ENCODE measurements around the gene EGLN3. TPM values are rescaled to one million over a fixed set of nuclear protein-coding genes. Genes with fewer than 3 reads are reported as not detected.

The EGLN3 gene
- total and polyA plus RNA-seq, 2 of the 13 experiments (the other 11 are each of a cell fraction or from before 2014, with no cell fraction given) = 0.18 to 27.3 TPM

DNA sequence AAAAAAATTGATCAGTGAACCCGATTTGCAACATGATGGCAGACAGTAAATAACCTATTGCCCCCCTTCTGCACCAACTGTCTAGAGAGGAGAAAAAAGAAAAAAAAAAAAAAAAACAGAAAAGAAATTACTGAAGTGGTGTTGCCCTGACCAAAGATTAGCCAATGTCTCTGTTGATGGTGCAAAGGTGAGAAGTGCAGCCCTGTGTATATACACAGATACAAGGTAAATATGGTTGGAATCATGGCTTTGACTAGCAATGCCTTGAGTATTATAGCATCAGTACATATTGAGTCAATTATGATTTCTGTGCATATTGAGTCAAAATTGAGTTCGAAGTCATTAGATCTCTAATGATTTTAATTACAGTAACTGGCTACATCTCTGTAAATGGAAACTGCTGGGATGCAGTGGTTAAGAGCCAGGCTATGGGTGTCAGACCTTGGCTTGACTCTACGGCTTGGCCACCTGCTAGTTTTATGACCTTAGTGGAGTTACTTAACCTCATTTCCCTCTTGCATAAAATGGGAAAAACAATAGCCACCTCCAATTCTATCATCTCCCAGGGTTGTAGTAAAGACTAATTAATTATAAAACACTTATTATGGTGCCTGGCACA lies 51.0 kb downstream of the EGLN3 start (continued):
- TF ChIP-seq, protein P1, sequence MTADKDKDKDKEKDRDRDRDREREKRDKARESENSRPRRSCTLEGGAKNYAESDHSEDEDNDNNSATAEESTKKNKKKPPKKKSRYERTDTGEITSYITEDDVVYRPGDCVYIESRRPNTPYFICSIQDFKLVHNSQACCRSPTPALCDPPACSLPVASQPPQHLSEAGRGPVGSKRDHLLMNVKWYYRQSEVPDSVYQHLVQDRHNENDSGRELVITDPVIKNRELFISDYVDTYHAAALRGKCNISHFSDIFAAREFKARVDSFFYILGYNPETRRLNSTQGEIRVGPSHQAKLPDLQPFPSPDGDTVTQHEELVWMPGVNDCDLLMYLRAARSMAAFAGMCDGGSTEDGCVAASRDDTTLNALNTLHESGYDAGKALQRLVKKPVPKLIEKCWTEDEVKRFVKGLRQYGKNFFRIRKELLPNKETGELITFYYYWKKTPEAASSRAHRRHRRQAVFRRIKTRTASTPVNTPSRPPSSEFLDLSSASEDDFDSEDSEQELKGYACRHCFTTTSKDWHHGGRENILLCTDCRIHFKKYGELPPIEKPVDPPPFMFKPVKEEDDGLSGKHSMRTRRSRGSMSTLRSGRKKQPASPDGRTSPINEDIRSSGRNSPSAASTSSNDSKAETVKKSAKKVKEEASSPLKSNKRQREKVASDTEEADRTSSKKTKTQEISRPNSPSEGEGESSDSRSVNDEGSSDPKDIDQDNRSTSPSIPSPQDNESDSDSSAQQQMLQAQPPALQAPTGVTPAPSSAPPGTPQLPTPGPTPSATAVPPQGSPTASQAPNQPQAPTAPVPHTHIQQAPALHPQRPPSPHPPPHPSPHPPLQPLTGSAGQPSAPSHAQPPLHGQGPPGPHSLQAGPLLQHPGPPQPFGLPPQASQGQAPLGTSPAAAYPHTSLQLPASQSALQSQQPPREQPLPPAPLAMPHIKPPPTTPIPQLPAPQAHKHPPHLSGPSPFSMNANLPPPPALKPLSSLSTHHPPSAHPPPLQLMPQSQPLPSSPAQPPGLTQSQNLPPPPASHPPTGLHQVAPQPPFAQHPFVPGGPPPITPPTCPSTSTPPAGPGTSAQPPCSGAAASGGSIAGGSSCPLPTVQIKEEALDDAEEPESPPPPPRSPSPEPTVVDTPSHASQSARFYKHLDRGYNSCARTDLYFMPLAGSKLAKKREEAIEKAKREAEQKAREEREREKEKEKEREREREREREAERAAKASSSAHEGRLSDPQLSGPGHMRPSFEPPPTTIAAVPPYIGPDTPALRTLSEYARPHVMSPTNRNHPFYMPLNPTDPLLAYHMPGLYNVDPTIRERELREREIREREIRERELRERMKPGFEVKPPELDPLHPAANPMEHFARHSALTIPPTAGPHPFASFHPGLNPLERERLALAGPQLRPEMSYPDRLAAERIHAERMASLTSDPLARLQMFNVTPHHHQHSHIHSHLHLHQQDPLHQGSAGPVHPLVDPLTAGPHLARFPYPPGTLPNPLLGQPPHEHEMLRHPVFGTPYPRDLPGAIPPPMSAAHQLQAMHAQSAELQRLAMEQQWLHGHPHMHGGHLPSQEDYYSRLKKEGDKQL (CRISPR knock-in tag; IDR thresholded peaks at IDR 0.05; ENCODE audit: low read depth) = peak; percentile 87
- peak; percentile 21; the same call in 1 of the 2 replicates for TF ChIP-seq KAT8 (CRISPR knock-in tag; IDR thresholded peaks at IDR 0.05)
- TF ChIP-seq ZNF12 (CRISPR knock-in tag; IDR thresholded peaks at IDR 0.05) = peak; percentile 93
- TF ChIP-seq ZNF816 (CRISPR knock-in tag; IDR thresholded peaks at IDR 0.05; ENCODE audit: borderline replicate concordance) = peak; percentile 38; the same call in 1 of the 2 replicates
- TF ChIP-seq ZNF264 (CRISPR knock-in tag; IDR thresholded peaks at IDR 0.05) = peak; percentile 90
- no peak for TF ChIP-seq ZNF737 (CRISPR knock-in tag; IDR thresholded peaks at IDR 0.05; ENCODE audit: borderline replicate concordance)
- TF ChIP-seq, protein P2, sequence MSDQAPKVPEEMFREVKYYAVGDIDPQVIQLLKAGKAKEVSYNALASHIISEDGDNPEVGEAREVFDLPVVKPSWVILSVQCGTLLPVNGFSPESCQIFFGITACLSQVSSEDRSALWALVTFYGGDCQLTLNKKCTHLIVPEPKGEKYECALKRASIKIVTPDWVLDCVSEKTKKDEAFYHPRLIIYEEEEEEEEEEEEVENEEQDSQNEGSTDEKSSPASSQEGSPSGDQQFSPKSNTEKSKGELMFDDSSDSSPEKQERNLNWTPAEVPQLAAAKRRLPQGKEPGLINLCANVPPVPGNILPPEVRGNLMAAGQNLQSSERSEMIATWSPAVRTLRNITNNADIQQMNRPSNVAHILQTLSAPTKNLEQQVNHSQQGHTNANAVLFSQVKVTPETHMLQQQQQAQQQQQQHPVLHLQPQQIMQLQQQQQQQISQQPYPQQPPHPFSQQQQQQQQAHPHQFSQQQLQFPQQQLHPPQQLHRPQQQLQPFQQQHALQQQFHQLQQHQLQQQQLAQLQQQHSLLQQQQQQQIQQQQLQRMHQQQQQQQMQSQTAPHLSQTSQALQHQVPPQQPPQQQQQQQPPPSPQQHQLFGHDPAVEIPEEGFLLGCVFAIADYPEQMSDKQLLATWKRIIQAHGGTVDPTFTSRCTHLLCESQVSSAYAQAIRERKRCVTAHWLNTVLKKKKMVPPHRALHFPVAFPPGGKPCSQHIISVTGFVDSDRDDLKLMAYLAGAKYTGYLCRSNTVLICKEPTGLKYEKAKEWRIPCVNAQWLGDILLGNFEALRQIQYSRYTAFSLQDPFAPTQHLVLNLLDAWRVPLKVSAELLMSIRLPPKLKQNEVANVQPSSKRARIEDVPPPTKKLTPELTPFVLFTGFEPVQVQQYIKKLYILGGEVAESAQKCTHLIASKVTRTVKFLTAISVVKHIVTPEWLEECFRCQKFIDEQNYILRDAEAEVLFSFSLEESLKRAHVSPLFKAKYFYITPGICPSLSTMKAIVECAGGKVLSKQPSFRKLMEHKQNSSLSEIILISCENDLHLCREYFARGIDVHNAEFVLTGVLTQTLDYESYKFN (CRISPR knock-in tag; conservative IDR thresholded peaks at IDR 0.05) = peak; percentile 92
- TF ChIP-seq, protein P3, sequence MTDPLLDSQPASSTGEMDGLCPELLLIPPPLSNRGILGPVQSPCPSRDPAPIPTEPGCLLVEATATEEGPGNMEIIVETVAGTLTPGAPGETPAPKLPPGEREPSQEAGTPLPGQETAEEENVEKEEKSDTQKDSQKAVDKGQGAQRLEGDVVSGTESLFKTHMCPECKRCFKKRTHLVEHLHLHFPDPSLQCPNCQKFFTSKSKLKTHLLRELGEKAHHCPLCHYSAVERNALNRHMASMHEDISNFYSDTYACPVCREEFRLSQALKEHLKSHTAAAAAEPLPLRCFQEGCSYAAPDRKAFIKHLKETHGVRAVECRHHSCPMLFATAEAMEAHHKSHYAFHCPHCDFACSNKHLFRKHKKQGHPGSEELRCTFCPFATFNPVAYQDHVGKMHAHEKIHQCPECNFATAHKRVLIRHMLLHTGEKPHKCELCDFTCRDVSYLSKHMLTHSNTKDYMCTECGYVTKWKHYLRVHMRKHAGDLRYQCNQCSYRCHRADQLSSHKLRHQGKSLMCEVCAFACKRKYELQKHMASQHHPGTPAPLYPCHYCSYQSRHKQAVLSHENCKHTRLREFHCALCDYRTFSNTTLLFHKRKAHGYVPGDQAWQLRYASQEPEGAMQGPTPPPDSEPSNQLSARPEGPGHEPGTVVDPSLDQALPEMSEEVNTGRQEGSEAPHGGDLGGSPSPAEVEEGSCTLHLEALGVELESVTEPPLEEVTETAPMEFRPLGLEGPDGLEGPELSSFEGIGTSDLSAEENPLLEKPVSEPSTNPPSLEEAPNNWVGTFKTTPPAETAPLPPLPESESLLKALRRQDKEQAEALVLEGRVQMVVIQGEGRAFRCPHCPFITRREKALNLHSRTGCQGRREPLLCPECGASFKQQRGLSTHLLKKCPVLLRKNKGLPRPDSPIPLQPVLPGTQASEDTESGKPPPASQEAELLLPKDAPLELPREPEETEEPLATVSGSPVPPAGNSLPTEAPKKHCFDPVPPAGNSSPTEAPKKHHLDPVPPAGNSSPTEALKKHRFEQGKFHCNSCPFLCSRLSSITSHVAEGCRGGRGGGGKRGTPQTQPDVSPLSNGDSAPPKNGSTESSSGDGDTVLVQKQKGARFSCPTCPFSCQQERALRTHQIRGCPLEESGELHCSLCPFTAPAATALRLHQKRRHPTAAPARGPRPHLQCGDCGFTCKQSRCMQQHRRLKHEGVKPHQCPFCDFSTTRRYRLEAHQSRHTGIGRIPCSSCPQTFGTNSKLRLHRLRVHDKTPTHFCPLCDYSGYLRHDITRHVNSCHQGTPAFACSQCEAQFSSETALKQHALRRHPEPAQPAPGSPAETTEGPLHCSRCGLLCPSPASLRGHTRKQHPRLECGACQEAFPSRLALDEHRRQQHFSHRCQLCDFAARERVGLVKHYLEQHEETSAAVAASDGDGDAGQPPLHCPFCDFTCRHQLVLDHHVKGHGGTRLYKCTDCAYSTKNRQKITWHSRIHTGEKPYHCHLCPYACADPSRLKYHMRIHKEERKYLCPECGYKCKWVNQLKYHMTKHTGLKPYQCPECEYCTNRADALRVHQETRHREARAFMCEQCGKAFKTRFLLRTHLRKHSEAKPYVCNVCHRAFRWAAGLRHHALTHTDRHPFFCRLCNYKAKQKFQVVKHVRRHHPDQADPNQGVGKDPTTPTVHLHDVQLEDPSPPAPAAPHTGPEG (CRISPR knock-in tag; IDR thresholded peaks at IDR 0.05) = no peak
- peak; percentile 68; the same call in 1 of the 2 replicates for TF ChIP-seq ZMYM4 (CRISPR knock-in tag; IDR thresholded peaks at IDR 0.05)
- no peak for TF ChIP-seq ZFYVE20 (CRISPR knock-in tag; IDR thresholded peaks at IDR 0.05; ENCODE audit: borderline replicate concordance, low read depth)
